ENCODE results near the gene SCCPDH.
"Not testable (repeated sequence)": the region's sequence is repeated elsewhere in the genome, so short reads cannot be mapped to it uniquely, and the experiment has no call there.

Gene SCCPDH, protein sequence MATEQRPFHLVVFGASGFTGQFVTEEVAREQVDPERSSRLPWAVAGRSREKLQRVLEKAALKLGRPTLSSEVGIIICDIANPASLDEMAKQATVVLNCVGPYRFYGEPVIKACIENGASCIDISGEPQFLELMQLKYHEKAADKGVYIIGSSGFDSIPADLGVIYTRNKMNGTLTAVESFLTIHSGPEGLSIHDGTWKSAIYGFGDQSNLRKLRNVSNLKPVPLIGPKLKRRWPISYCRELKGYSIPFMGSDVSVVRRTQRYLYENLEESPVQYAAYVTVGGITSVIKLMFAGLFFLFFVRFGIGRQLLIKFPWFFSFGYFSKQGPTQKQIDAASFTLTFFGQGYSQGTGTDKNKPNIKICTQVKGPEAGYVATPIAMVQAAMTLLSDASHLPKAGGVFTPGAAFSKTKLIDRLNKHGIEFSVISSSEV

DNA sequence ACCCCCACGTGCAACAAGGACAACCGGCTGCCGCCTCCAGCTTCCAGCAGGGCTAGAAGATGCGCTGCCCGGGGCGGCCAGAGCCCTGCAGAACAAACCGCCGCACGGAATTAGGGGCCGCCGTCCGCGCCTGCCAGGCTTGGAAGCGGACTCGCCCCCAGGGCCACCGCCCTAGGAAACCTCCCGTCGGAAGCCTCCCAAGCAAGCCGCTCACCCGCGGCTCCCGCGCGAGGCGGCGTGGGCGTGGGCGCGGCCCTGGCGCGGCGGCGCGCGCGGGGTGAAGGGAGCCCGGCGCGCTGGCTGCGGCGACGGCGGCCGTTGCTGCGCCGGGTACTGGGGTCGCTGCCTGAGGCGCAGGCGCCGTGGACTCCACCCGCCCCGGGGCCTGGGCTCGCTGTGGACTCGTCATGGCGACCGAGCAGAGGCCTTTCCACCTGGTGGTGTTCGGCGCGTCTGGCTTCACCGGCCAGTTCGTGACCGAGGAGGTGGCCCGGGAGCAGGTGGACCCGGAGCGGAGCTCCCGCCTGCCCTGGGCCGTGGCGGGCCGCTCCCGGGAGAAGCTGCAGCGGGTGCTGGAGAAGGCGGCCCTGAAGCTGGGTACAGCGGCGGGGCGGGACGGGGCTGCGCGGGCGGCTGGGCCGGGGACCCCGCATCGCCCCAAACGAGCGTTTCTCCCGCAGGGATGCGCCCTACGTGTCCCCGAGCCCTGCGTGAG lies at the start of gene SCCPDH:
Gene SCCPDH (plus strand): TSS at position 394 of the 715 bp plus-strand sequence. CDS start 14 bp downstream, at position 408.
- DNase-seq (ENCODE audit: low read depth in 2 of 2) = peak; percentile 34 to 48

DNA sequence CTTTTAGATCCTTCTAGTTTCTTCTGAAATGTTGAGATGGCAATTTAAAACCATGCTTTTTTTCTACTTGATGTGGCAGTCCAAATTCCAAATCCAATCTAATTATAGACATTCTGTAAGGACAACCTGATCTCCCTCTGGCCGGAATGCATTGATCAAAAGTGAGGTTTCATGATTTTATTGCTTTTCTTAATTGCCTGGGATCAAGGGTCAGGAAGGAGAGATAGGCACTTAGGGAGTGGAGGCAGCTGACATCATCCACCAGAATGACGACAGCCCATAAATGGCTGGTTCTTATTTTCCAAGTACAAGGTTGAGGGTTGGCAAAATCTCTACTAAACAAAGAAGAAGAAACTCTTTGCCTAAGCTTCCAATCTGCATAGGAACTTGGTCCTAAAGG lies 46.4 kb upstream of the SCCPDH start:
- DNase-seq (ENCODE audit: low read depth in 2 of 2) = no peak

DNA sequence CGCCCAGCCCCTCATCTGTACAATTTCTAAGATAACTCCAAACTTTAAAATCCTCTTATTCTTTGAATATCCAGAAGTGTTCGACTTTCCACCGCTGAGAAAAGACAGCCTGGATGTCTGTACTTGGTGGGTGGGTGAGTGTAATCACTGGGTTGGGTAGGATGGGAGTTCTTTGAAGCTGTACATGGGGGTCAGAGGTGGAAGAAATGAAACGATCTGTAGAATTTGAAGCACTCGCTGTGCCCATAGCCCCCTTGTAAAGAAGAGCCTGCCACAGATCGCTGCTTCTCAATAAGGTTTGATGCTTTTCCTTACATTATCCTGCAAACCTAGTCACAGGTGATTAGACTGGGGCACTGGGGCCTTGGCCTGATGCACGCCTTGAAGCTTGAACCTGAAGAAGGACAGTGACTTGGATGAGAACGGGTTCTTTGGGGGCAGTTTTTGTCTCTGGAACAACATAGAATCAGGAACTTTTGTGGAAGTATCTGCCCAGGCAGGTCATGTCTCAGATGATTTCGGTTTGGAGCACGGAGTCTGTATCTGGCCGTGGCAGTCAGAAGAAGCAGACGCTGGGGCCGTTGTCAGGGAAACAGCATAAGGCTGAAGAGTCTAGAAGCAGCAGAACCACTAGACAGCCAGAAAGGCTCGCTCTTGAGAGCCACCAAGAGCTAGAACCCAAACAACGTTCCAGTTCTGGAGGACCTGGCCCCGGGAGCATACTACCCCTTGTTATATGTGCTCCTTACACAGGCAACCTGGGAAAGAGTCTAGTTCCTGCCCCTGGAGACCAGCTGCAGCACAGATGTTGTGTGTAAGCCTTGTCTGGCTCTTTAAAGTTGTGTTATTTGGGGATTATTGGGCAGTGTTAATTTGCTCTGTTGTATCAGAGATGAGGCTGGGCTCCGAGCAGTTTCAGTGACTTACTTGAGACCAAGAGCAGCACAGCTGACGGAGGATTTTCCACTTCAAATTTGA lies 45.1 kb upstream of the SCCPDH start:
- no peak for DNase-seq (ENCODE audit: low read depth in 2 of 2)

DNA sequence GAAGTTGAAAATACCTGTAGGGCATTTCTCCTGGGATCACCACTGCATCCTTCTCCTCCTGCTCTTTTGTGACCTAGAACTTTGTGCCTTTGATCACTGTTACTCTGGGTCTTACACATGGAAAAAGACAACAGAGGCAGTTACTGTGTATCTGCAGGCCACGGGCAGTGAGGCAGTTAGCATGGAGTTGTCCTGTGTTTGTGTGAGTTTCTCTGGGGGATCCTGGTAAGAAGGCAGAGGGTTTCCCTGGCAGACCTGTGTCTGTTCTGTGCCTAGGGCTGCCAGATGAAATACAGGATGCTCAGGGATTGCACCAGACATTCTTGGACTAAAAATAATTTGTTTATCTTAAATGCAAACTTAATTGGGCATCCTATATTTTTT lies 44.4 kb upstream of the SCCPDH start:
- no peak for DNase-seq (ENCODE audit: low read depth in 2 of 2)

DNA sequence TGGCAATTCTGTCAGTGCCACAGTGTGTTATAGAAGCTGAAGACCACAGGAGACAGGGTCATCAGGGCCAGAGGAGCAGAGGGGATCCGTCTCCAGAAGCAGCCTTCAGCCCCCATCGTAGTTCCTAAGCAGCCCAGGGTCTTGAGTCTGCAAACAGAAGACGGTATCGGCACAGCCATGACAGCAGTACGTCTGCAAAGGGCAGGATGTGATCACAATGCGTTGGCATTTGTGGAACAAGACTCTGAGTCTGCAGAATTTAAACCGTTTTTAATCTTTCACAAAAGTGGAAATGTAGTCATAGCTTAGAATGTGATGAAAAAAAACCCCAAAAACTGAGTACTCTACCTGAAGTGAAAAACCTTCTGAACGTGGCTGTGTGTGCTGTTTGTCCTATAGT lies 44.0 kb upstream of the SCCPDH start:
- DNase-seq (ENCODE audit: low read depth in 2 of 2) = no peak

DNA sequence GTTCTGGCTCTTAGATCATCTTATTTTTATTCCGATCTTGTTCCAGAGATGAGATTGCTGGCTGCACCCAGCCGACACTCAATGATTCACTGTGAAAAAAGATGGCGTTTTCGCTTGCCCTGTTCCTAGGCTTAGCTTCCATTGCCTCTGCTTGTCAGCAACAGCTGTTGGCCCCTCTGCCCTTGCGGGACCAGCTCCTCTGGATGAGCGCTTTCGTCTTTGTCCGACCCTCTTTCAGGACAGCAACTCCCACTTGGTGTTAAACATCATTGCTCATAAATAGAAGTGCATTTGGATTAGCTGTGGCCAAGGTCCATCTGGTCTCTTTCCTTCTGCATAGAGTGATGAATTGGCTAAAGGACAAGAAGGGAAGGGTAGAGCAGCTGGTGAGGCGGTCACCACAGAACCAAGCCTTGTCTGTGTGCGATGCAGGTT lies 43.5 kb upstream of the SCCPDH start:
- no peak for DNase-seq (ENCODE audit: low read depth in 2 of 2)

DNA sequence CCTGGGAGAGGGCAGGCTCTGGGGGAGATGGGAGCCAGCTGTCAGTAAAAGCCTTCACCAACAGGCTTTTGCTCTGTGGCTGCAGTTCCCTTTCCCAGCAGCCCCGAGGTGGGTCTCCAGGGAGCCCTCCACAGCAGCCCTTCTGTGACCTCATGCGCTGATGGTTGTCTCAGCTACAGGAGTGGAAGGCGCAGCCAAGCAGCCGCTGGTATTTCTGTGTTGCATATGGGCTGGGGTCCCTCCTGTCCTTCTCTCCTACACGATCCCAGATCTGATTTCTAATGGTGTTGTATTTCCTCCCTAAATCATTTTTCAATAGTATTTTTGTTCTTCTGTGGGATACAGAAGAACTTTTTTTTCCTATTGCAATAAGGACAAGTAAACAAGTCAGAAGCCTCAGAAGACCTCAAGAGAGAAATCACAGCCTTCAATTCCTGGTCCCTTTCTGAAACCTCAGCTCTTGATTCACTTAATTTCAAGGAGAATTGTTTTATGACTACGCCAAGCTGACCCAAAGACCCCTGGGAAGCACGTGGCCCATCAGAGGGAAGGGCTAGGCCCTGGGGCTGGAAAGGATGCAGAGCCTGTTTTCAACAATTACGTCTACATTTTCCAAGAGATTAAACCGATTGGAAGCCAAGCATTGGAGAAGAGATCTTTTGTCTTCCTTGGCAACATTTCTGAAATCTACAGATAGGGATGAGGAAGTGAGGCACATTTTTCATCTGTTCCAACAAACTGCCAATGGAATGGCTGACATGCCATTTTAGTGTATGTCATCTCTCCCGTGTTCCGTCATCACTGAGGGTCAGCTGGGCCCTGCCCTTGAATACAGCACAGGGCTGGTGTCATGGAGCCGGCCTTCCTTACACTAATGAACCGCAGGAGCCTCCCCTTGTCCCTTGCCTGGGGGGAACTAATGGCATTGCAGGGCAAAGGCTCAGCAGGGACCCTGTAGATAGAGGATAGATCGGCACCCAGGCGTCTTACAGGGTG lies 42.0 kb upstream of the SCCPDH start:
- no peak for DNase-seq (ENCODE audit: low read depth in 2 of 2)

DNA sequence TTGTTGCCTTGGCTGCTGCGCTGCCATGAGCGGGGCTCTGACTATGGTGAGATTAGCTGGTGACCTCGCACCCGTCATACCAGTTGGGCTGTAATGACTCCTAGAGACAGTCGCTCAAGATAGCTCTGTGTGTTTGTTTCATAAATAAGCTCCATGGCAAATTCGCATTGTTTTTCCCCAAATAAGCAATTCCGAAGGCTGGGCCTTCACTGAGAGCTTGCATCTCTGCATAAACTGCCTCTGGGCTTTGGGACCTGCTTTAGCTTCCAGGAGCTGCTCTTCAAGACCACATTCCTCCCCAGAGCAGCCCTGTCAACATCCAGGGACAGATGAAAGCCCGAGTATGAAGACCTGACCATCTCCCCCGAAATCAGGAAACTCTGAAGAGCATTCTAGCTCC lies 40.7 kb upstream of the SCCPDH start:
- DNase-seq (ENCODE audit: low read depth in 2 of 2) = no peak

DNA sequence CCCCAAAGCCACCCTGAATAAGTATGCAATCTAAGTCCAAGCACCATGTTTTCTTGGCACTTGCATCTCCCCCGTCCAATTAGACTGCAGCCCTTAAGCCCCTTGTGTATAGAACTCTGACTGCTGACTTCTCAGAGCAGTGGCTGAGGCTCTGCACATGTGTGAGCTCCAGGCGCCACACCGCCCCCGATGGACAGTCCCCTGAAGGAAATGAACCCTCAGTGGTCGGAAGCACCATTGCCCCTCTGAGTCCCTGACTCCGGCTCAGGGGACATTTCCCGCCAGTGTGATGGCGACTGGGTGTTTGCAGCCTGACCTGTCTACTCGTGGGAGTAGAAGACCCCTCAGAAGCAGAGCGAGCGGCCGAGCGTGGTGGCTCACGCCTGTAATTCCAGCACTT lies 37.2 kb upstream of the SCCPDH start:
- DNase-seq (ENCODE audit: low read depth in 2 of 2) = no peak

DNA sequence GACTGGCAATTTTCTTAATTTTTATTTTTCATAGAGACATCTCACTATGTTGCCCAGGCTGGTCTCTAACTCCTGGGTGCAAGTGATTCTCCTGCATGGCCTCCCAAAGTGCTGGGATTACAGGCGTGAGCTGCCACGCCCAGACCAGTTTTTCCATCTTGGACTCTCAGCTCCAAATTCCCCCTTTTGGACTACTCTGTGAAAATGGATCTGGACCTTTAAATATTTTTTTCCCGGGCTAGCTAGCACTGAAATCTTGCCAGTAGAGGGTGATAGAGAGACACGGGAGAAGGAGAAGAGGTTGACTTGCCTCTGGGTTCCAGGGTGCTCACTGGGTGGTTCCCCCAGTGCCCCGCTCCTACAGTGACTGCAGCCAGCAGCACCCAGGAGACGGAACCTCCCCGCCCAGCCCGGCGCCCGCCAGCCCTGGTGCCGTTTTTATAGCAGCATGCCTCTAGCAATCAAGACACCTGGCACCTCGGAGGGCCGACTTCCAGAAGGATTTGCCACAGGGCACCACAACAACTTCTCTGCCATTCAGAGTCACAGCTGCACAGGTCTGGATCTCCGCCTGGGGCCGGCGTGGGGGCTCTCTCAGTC lies 34.7 kb upstream of the SCCPDH start:
- DNase-seq (ENCODE audit: low read depth in 2 of 2) = peak in 1 of 2 donors; percentile 2

DNA sequence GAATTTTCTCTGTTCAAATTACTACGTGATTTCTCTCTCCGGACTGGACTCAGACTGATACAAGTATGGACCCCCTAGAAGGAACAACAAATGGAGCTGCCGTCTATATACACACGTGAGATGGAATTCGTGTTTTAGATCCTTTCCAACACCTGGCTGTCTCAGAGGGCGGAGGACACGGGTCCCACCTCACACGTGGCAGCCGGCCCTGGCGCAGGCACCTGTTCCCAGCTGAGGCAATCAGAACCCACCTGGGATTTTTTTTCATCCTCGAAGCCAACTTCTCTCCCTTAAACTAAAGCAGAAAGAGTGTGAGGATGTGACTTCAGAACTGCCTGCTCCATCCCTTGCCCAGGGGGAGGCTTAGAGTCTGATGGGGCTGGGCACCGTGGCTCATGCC lies 34.1 kb upstream of the SCCPDH start:
- DNase-seq (ENCODE audit: low read depth in 2 of 2) = no peak

DNA sequence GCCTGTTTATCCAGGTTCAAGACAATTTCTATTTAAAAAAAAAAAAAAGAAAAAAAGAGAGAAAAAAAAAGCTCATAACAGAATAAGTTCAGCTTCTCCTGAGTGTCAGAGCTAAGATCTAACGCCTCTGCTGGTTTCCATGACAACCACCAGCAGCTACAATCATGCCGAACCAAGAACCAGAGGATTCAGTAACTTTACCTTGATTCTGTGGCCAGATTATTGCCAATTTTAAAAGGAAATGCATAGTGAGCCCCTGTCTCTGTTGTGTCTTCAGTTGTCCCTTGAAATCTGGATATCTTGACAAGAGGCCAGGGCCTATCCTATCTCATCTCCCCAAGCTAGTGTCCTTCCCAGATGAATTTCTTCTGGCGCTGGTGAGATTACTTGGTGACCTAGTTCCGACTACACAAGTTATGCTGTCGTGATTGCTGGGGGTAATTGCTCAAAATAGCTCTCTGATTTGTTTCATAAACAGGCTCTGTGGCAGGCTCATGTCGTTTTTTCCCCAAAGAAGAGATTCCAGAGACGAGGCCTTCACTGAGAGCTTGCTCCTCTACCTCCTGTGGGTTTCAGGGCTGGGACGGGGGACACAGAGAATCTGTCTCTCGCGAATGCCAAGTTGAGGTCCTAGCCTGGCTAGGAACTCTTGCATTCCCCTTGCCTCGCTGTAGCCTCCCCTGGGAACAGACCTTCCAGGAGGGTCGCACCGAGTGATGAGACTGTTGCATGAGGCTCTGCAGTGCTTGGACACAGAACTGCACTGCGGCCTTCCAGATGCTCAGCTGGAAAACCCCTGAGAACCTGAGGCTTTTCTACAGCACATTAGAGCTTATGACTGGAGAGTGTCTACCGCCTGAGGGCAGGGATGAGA lies 32.4 kb upstream of the SCCPDH start:
- no peak for DNase-seq (ENCODE audit: low read depth in 2 of 2)

DNA sequence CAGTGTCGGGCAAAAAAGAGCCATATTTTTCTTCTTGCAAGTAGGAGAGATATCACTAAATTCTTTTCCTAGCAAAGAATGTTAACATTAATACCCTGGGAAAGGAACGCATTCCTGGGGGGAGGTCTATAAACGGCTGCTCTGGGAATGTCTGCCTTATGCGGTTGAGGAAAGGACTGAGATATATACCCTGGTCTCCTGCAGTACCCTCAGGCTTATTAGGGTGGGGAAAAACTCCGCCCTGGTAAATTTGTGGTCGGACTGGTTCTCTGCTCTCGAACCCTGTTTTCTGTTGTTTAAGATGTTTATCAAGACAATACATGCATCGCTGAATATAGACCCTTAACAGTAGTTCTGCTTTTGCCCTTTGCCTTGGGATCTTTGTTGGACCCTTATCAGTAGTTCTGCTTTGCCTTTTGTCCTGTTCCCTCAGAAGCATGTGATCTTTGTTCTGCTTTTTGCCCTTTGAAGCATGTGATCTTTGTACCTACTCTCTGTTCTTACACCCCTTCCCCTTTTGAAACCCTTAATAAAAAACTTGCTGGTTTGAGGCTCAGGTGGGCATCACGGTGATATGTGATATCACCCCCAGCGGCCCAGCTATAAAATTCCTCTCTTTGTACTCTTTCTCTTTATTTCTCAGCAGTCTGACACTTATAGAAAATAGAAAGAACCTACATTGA lies 29.9 kb upstream of the SCCPDH start:
- not testable (repeated sequence) for DNase-seq (ENCODE audit: low read depth in 2 of 2)

DNA sequence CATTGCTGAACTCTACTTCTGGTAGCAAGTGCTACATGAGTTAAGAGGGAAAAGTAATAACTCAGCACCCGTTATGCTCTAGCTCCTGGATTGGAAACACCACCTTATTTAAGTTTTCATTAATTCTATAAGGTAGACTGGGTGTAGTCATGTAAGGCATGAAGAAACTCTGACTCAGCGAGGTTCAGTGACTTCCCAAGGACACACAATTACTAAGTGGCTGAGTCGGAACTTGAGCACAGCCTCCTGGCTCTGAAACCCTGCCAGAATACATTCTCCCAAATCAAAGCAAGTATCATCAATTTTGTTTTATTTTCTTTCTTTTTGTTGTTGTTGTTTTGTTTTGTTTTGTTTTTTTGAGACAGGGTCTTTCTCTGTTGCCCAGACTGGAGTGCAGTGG lies 29.1 kb upstream of the SCCPDH start:
- no peak for DNase-seq (ENCODE audit: low read depth in 2 of 2)

DNA sequence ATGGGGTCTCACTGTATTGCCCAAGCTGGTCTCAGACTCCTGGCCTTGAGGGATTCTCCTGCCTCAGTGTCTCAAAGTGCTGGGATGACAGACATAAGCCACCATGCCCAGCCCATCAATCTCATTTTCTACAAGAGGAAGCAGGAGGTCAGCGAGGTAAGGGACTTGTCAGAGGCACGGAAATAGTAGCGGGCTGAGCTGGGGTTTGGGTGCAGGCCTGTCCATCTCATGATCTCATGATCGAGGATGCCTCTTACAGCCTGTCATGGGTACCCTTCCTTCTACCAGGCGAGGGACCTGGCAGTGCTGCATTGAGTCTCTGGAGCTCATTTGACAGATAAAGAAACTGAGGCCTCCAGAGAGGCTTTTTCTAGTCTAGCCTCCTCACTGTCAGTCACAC lies 28.5 kb upstream of the SCCPDH start:
- DNase-seq (ENCODE audit: low read depth in 2 of 2) = no peak

DNA sequence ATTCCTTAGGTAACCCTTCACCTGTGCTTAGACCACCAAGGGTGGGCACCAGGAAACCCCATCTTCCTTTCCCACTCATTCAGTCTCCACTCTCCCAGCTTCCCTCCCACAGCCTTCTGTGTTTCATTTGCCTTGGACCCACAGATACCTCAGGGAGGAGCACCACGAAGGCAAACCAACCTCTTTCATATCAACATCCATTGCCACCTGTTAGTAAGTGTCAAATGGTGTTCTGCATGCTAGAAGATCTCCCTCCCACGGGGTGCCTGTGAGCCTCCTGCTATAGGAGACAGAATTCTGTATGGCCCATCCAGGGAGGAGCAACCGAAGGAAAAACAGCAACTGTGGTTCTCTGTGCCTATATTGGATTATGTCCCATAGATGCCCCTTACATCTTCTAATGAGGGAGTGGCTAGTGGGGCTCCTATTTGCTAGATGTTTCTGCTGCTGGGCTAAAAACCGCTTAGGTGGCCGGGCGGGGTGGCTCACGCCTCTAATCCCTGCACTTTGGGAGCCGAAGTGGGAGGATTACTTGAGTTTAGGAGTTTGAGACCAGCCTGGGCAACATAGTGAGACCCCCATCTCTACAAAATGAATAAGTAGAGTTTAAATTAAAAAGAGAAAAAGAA lies 25.6 kb upstream of the SCCPDH start:
- DNase-seq (ENCODE audit: low read depth in 2 of 2) = no peak

DNA sequence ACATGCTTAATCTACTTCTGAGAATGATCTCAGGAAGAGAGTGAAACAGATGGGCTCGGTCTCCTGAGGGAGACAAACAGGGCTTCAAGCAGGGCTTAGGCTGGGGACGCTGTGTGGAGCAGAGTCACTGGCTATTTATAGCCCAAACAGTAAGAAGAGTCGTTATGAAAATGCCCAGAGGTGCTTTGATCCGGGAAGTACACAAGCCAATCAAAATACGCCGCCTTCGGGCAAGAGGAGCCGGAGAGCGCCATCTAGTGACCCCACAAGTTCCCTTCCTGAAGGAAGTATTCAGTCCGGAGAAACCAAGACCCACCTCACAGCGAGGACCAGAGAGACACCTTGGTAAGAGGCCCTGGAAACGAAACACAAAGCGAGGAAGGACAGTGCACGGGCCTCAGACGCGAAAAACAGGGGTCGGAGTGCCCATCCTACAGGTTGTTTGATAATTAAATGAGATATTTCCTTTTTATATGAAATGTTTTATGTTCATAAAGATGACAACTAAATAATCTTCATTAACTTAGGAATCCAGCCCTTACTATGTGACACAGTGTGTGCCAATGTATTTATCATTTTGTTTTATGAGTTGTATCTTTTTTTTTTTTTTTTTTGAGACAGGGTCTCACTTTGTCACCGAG lies 25.0 kb upstream of the SCCPDH start:
- DNase-seq (ENCODE audit: low read depth in 2 of 2) = peak; percentile 39 to 66

DNA sequence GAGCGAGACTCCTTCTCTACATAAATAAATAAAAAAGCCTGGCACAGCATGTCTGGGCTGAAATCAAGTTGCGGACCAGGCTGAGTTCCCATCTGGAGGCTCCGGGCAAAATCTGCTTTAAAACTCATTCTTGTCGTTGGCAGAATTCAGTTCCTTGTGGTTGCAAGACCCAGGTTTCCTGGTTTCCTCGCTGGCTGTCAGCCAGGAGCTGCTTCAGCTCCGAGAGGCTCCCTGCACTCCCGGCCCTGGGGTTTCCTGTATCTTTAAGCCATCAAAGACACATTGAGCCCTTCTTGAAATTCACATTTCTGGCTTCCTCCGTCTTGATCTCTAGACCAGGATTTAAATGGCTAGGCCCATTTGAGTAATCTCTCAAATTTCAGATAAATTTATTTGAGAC lies 20.6 kb upstream of the SCCPDH start:
- DNase-seq (ENCODE audit: low read depth in 2 of 2) = no peak
